Hypothalamus (tissue), 51 donors: Measurements from ENCODE around the gene CPZ.

Experiments used
- DNase-seq, 51 donors: peaks; one replicate each; lab custom pipeline; 2025; lab: John Stamatoyannopoulos, UW

Gene CPZ

GRCh38 chr4:8592366-8593263 is at the start of gene CPZ:
TSS of gene CPZ (plus strand) at chr4:8592765. CDS start at chr4:8592834, 69 bp downstream.
- DNase-seq, result no peak

- no peak for DNase-seq
These were observed 49.6 kb upstream of the CPZ start for GRCh38 chr4:8542776-8543525.

GRCh38 chr4:8543623-8544022 is 48.9 kb upstream of the CPZ start:
- no peak for DNase-seq

GRCh38 chr4:8544282-8544681 is 48.3 kb upstream of the CPZ start:
- DNase-seq, result no peak

GRCh38 chr4:8544741-8545438 is 47.7 kb upstream of the CPZ start:
- DNase-seq, result no peak

GRCh38 chr4:8545439-8545765 is 47.2 kb upstream of the CPZ start:
- no peak for DNase-seq

GRCh38 chr4:8546766-8547107 is 45.8 kb upstream of the CPZ start:
- no peak for DNase-seq

GRCh38 chr4:8547108-8547911 is 45.3 kb upstream of the CPZ start:
- DNase-seq, result no peak

- no peak for DNase-seq
These were observed 44.4 kb upstream of the CPZ start for GRCh38 chr4:8547912-8548730.

GRCh38 chr4:8548731-8549351 is 43.7 kb upstream of the CPZ start:
- no peak for DNase-seq

GRCh38 chr4:8549352-8549931 is 43.1 kb upstream of the CPZ start:
- no peak for DNase-seq

GRCh38 chr4:8550691-8551090 is 41.9 kb upstream of the CPZ start:
- DNase-seq, result no peak

GRCh38 chr4:8552024-8552423 is 40.5 kb upstream of the CPZ start:
- DNase-seq, result no peak

GRCh38 chr4:8552581-8553205 is 39.9 kb upstream of the CPZ start:
- no peak for DNase-seq

- DNase-seq, result no peak
These were observed 39.3 kb upstream of the CPZ start for GRCh38 chr4:8553216-8553615.

GRCh38 chr4:8553991-8554405 is 38.6 kb upstream of the CPZ start:
- DNase-seq, result no peak

GRCh38 chr4:8554555-8555100 is 37.9 kb upstream of the CPZ start:
- no peak for DNase-seq

GRCh38 chr4:8555716-8556115 is 36.8 kb upstream of the CPZ start:
- DNase-seq, result no peak
